Occipital lobe (tissue), 2 donors: ENCODE data around the gene TMEM198. TPM values are rescaled to one million over a fixed set of nuclear protein-coding genes. Genes with fewer than 3 reads are reported as not detected.

Source experiments
- DNase-seq: peaks from one replicate; lab custom pipeline; 2025; lab: John Stamatoyannopoulos, UW
- total RNA-seq: library from RNA; depleted of rRNA; stranded (reverse); fragments of >200 nt; gene quantifications from one replicate; pipeline ENCODE4 v1.2.3, GENCODE V29; 2014

TMEM198 gene
- total RNA-seq = 14.0 TPM

- peak; percentile 99 for DNase-seq
Observed at GRCh38 chr2:219543596-219544358, at the start of gene TMEM198, which contains the start of gene CHPF. TMEM198 (plus strand) TSS chr2:219544028; CDS start chr2:219544728, 700 bp downstream. CHPF (minus strand) TSS chr2:219543809; CDS start chr2:219543538, 271 bp downstream.

DNA sequence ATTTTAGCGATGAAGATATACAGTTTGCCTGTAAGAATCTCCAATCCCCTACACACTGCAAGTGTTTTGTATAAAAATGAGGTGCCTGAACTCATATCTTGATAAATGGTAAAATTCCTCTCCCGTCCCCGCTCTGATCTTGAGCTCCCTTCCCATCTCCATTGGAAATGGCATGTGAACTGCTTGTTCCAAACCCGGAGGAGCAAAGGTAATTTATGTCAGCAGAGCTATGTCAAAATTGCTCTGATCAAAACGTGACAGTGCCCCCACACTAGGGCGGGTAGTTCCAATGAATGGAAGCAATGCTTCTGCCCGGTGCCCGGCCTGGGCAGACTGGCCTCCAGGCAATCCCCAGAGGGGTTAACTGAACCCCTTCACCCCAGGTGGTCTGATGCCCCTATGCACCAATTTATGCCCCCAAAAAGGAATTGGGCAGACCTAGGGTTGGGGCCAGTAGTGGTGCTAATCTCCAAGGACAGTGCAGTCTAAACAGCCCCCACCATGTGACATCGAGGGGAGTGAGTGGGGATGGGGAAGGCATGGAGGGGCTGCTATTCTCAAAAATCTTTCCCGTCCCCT, 48.8 kb upstream of the TMEM198 start:
- DNase-seq = no peak

- no peak for DNase-seq
Observed at GRCh38 chr2:219495531-219496122, 48.2 kb upstream of the TMEM198 start.

DNA sequence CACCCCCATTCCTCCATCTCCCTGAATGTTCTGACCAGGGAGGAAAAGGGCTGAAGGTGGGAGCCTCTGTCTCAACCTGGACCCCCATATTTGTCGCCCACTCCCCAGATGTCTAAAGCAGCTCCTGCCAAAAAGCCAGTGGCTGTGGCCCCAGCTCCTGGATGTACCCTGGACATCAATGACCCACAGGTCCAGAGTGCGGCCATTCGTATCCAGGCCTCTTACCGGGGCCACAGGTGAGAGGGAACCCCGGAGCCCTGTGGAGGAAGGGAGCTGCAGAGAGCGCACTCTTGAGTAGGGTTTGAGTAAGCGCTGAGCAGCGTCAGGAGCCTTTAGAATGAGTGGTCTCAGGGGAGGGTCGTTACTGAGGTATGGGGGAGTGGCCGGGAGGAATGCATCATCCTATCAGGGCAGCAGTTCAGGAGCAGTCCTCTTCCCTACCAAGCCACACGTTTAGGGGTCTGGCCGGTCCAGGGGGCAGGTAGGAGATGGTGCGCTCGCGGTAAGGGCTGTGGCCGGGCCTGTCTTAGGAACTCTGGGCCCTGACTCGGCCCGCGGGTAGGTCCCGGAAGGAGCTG, 47.5 kb upstream of the TMEM198 start:
- no peak for DNase-seq

DNA sequence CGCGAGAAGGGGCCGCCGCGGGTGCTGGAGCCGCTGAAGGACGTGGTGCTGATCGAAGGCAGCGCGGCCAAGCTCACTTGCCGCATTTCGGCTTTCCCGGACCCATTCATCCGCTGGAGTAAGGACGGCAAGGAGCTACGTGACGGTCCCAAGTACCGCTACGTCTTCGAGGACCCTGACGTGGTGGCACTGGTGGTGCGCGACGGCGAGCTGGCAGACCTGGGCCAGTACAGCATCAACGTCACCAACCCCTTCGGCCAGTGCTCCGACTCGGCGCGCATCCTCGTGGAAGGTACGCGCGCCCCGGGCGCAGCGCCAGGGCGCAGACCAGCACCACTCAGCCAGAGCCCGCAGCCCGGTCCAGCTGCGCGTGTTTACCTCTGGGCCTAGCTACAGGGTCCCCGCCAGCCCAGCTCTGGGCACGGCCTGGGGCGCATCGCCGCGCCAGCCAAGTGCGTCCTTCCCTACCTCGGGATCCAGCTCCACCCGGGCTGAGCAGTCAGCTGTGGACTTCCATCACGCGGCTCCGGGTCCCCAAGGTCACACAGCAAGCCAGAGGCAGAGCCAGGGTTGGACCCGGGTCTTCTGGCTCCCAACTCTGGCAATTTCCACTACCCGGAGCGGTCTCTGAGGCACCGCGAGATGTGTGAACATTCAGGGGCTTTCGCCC, 46.9 kb upstream of the TMEM198 start:
- no peak for DNase-seq

DNA sequence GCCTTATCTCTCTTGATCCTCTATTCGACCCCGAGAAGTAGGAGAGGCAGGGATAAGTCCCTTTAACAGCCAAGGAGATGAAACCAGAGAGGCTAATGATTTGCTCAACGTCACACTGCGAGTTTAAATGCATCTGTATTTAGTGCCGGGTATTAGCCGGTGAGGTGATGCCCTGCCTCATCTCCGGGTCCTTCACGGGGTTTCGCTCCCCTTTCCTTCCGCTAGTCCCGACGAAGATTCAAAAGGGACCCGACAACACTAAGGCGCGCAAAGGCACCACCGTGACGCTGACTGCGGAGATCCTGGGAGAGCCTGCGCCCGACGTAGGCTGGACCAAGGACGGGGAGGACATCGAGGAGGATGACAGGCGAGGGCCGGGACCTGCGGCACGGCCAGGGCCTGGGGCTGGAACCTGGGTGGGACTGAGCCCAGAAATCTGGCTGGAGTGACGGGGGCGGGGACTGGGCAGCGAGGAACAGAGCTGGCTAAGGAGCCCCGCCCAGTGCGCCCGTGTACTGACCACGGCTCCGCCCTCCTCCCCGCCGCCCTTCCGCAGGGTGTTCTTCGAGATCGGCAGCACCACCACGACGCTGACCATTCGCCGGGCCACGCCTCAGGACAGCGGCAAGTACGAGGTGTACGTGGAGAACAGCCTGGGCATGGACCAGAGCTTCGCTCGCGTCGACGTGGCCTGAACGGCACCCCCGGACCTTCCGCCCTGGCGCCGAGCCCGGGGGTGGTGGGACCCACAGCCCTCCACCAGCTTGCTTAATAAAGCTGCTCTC, 46.1 kb upstream of the TMEM198 start:
- peak; percentile 42 for DNase-seq

DNA sequence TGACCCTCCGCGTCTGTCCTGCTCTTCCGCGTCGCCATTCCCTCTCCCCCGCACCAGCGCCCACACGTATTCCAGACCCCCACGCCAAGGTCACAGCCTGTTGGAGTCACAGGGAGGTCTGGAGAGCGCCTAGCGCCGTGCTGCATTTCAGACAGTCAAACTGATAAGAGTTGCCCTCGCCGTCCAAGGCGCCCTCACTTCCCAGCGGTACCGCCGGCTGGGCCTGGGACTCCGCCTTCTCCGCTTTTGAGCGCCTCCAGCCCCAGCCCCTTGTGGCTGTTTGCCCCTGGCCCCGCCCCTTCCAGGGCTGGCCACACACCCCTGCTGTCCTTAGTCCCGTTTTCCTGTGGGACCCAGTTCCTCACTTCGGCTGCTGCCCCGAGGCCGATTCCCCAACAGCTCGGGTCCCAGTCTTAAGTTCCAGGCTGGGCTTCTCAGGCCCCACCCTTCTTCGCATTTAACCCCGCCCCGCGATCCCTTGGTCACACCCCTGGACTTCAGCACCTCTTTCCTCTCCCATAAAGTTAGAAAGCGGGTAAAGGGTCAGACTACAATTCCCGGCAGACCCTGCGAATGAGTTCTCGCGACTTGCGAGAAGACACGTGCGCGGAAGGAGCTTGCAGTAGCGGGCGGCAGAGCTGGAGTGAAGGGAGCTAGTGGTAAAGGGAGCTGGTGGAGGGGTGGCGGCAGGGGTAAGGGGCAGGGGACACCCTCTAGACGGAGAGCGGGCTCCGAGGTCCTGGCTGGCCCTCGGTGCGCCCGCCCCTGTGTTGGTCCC, 45.4 kb upstream of the TMEM198 start, which contains the start of gene GMPPA:
Gene GMPPA, plus strand, starts transcription at position 612 of the 778 bp plus-strand sequence. CDS start 1,085 bp downstream, outside the sequence.
- peak; percentile 91 for DNase-seq

DNA sequence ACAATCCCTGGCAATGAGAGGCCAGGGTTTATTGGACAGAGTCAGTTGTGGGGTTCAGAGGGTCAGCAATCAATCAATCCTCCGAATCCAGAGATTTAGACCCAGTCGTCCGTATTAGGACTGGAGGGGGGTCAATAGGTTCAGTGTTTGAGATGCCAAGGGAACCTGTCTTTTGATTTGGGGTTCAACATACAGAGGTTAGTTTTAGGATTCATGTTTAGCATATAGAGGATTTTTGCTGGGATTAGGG, 44.8 kb upstream of the TMEM198 start:
- DNase-seq = no peak

DNA sequence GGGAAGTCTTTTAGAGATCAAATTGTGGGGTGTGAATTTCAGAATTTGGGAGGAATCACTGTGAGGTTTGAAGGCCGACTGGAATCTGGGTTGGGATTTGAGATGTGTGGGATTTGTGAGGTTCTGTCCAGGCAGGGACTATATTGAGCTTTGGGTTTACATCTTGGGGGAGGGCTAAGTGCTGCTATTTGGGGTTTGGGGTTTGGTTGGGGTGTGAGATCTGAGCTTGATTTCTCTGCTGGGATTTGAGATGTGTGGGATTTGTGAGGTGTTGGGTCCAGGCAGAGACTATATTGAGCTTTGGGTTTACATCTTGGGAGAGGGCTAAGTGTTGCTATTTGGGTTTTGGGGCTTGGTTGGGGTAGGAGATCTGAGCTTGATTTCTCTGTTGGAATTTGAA, 44.3 kb upstream of the TMEM198 start:
- no peak for DNase-seq

DNA sequence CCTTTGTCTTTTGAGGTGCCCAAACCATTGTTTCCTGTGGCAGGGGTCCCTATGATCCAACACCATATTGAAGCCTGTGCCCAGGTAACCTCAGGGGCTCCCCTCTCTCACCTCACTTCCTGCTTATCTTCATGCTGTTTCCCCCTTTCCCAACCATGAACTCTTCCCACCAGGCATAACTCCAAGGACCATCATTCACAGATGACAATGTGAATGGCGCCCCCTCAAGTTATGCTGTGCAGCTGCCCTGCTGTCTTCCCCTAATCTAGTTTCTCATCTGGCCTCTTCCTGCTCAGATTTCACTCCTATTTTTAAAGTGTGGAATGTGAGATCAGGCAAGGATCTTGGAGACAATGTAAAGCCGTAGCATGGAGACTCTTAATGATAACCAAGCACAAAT, 43.7 kb upstream of the TMEM198 start:
- no peak for DNase-seq

- no peak for DNase-seq
Observed at GRCh38 chr2:219501849-219502248, 42.0 kb upstream of the TMEM198 start.

GRCh38 chr2:219502618-219503017, 41.2 kb upstream of the TMEM198 start:
- DNase-seq = no peak

DNA sequence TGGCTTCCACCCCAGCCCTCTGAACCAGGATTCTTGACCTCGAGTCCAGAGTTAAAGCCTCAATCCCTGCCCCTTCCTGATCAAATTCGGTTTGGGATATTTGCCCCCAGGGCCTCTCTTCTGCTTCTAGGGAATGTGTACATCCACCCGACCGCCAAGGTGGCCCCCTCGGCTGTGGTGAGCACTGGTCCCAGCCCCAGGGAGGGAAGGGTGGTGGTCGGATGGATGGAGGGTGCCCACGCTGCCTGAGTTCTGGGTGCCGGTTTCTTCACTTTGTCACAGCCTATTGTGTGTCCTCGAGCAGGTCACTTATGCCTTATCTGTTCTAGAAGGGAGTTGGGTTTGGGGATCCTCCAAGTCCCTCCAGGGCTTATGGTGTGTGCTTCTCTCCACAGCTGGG, 38.2 kb upstream of the TMEM198 start:
- DNase-seq = no peak

GRCh38 chr2:219506153-219506801, 37.6 kb upstream of the TMEM198 start:
- DNase-seq = no peak

GRCh38 chr2:219506802-219507526, 36.9 kb upstream of the TMEM198 start:
- no peak for DNase-seq

- DNase-seq = no peak
Observed at GRCh38 chr2:219507581-219508443, 36.0 kb upstream of the TMEM198 start.

- DNase-seq = no peak
Observed at GRCh38 chr2:219508444-219508734, 35.4 kb upstream of the TMEM198 start.
